ENCODE results near the gene CDH4. TPM values are rescaled to one million over a fixed set of nuclear protein-coding genes. Genes with fewer than 3 reads are reported as not detected.

Gene CDH4
- 6.0 to 9.2 TPM (median 8.7 TPM) in 5 replicates for total RNA-seq (2022; extraction: Qiagen RNA extraction; ENCODE audit: low read depth)

GRCh38 chr20:61251529-61252393, at the start of gene CDH4:
CDH4 (plus strand) TSS chr20:61252261.

